Naive B cell (primary cell): Measurements from ENCODE around the gene MID2. TPM values are rescaled to one million over a fixed set of nuclear protein-coding genes. Genes with fewer than 3 reads are reported as not detected.
"Not testable (repeated sequence)": the region's sequence is repeated elsewhere in the genome, so short reads cannot be mapped to it uniquely, and the experiment has no call there.

Experiments
- ATAC-seq, 2 donors: fragments of 150-1000 bp; cut with Tn5 transposase; 2 replicates each; pipeline ENCODE4 v1.10.0; 2021; ENCODE audit warnings: low read depth in 2 of 2, mild to moderate bottlenecking in 2 of 2, moderate library complexity in 2 of 2
- DNase-seq: peaks from one replicate; pipeline ENCODE4 v3.0.0; 2022
- H3K27ac Mint-ChIP-seq, 6 donors: one replicate each; pipeline ENCODE4 v1.8.0; 2020 to 2022; ENCODE audit warnings: mild to moderate bottlenecking in 6 of 6, mixed read lengths in 6 of 6, moderate library complexity in 5 of 6, inconsistent platforms in 2 of 6
- H3K27me3 Mint-ChIP-seq, 3 donors: one replicate each; pipeline ENCODE4 v1.8.0; 2021 to 2022; ENCODE audit warnings: mixed read lengths in 3 of 3, mild to moderate bottlenecking in 1 of 3
- H3K36me3 Mint-ChIP-seq, 2 donors: one replicate each; pipeline ENCODE4 v1.8.0; 2020 to 2022; ENCODE audit warnings: mixed read lengths in 2 of 2, inconsistent platforms in 1 of 2, mild to moderate bottlenecking in 1 of 2
- H3K4me1 Mint-ChIP-seq, 3 donors: one replicate each; pipeline ENCODE4 v1.8.0; 2020 to 2022; ENCODE audit warnings: mixed read lengths in 3 of 3, inconsistent platforms in 1 of 3, mild to moderate bottlenecking in 1 of 3, moderate library complexity in 1 of 3
- H3K4me3 Mint-ChIP-seq, 8 donors: one replicate each; pipeline ENCODE4 v1.8.0; 2020 to 2022; ENCODE audit warnings: mild to moderate bottlenecking in 8 of 8, mixed read lengths in 8 of 8, moderate library complexity in 8 of 8, inconsistent platforms in 2 of 8
- H3K9me3 Mint-ChIP-seq, 7 donors: one replicate each; pipeline ENCODE4 v1.8.0; 2020 to 2022; ENCODE audit warnings: mixed read lengths in 7 of 7, mild to moderate bottlenecking in 5 of 7, inconsistent platforms in 2 of 7, moderate library complexity in 1 of 7
- polyA plus RNA-seq, 6 donors: library from polyadenylated mRNA; unstranded; fragments of 300-500 nt; fragmentation: Illumina TruSeq; gene quantifications; one replicate each; pipeline ENCODE4 v1.2.3, GENCODE V29; 2021; ENCODE audit warnings: low read depth in 6 of 6

The MID2 gene
- polyA plus RNA-seq, 6 donors from 2014 or later, result 0.31 to 1.7 (median 0.70) TPM; not detected in 1

GRCh38 chrX:107849747-107850421 is 24.2 kb downstream of the MID2 start:
- ATAC-seq (no peak), DNase-seq (no peak)
- Mint-ChIP-seq H3K4me3 (no peak overlapping the region), H3K27ac (no peak overlapping the region), H3K4me1 (no peaks in the 10 kb centered on the region), H3K36me3 (no peaks in the 10 kb centered on the region), H3K9me3 (peaks cover 0 to 5% (median 0%) of the 10 kb centered on the region in 7 donors), H3K27me3 (peaks cover 8 to 18% (median 10%) of the 10 kb centered on the region in 3 donors)

GRCh38 chrX:107850422-107850765 is 24.7 kb downstream of the MID2 start:
- Mint-ChIP-seq H3K27ac (no peak overlapping the region), H3K36me3 (no peaks in the 10 kb centered on the region), H3K27me3 (peaks cover 8 to 18% (median 10%) of the 10 kb centered on the region in 3 donors), H3K4me1 (no peaks in the 10 kb centered on the region), H3K9me3 (peaks cover 0 to 5% (median 0%) of the 10 kb centered on the region in 7 donors), H3K4me3 (no peak overlapping the region)
- ATAC-seq, result no peak
- DNase-seq, result no peak

- peaks cover 0 to 5% (median 0%) of the 10 kb centered on the region in 7 donors for H3K9me3 Mint-ChIP-seq
- H3K27ac Mint-ChIP-seq, result no peak overlapping the region
- DNase-seq (no peak), ATAC-seq (no peak)
- H3K36me3 Mint-ChIP-seq, result no peaks in the 10 kb centered on the region
- H3K4me3 Mint-ChIP-seq, result no peak overlapping the region
- no peaks in the 10 kb centered on the region for H3K4me1 Mint-ChIP-seq
- peaks cover 8 to 18% (median 10%) of the 10 kb centered on the region in 3 donors for H3K27me3 Mint-ChIP-seq
Measured at GRCh38 chrX:107851215-107851614, 25.5 kb downstream of the MID2 start.

GRCh38 chrX:107851665-107852064 is 26.0 kb downstream of the MID2 start:
- H3K4me3 Mint-ChIP-seq, ATAC-seq: not testable (repeated sequence)

GRCh38 chrX:107856289-107856688 is 30.6 kb downstream of the MID2 start:
- Mint-ChIP-seq H3K27ac (no peak overlapping the region), H3K36me3 (peaks cover 0 to 4% of the 10 kb centered on the region in 2 donors), H3K4me3 (no peak overlapping the region), H3K9me3 (peaks cover 0 to 3% (median 0%) of the 10 kb centered on the region in 7 donors), H3K4me1 (no peaks in the 10 kb centered on the region), H3K27me3 (peaks cover 10 to 23% (median 16%) of the 10 kb centered on the region in 3 donors)
- DNase-seq (no peak), ATAC-seq (no peak)

More at GRCh38 chrX:107851665-107852064, 26.0 kb downstream of the MID2 start:
- not testable (repeated sequence) for H3K36me3 Mint-ChIP-seq, H3K4me1 Mint-ChIP-seq, DNase-seq, H3K9me3 Mint-ChIP-seq, H3K27ac Mint-ChIP-seq
- peaks cover 8 to 18% (median 10%) of the 10 kb centered on the region in 3 donors for H3K27me3 Mint-ChIP-seq

- DNase-seq, H3K4me3 Mint-ChIP-seq, H3K36me3 Mint-ChIP-seq, H3K27ac Mint-ChIP-seq, H3K4me1 Mint-ChIP-seq, H3K9me3 Mint-ChIP-seq, ATAC-seq: not testable (repeated sequence)
- peaks cover 13 to 20% (median 16%) of the 10 kb centered on the region in 3 donors for H3K27me3 Mint-ChIP-seq
Measured at GRCh38 chrX:107857041-107857440, 31.4 kb downstream of the MID2 start.

DNA sequence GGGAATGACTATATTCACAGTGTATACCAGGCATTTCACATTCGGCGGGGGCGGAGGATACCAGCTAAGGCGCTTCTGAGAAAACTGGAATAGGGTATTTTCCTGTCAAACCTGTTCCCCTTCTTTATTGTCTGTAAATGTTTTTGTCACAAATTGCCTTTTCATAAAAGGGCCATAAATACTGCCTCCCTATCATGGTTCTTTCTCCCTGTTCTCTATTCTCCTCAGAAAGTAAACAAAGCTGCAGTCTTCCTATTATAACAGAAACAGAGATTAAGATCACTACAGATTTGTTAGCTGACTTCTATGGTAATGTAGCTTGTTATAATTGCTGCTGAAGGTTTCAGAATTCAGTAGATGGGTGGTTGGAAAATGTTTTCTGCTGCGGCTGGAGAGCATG is 32.2 kb downstream of the MID2 start:
- Mint-ChIP-seq H3K27ac (no peak overlapping the region), H3K4me3 (no peak overlapping the region)

GRCh38 chrX:107861056-107861455 is 35.4 kb downstream of the MID2 start:
- Mint-ChIP-seq H3K9me3 (peaks cover 0 to 2% (median 0%) of the 10 kb centered on the region in 7 donors), H3K27me3 (peaks cover 12 to 14% (median 13%) of the 10 kb centered on the region in 3 donors), H3K36me3 (peaks cover 0 to 4% of the 10 kb centered on the region in 2 donors), H3K27ac (no peak overlapping the region), H3K4me1 (no peaks in the 10 kb centered on the region), H3K4me3 (no peak overlapping the region)
- ATAC-seq (no peak), DNase-seq (no peak)

More for the DNA sequence above, 32.2 kb downstream of the MID2 start:
- DNase-seq (no peak), ATAC-seq (no peak)
- no peaks in the 10 kb centered on the region for H3K4me1 Mint-ChIP-seq
- H3K27me3 Mint-ChIP-seq, result peaks cover 7 to 12% (median 8%) of the 10 kb centered on the region in 3 donors
- no peaks in the 10 kb centered on the region for H3K9me3 Mint-ChIP-seq
- peaks cover 0 to 4% of the 10 kb centered on the region in 2 donors for H3K36me3 Mint-ChIP-seq

DNA sequence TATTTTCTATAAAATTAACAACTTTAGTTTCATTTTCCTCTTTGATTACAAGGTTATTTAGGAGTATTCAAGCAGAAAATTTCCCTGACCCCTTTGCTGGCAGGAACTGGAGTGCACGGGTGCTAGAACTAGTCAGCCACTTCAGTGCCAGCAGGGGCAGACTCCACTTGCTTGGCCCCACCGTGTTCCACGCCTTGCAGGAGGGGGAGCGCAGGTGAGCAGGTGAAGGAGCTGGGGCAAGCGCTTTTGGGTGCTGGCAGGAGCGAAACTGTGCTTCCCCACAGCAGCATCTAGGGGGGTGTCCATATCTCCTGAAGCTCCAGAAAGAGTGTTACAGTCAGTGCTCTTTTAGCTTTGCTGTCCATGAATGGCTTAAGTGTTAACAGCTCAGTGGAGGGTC is 45.5 kb downstream of the MID2 start:
- Mint-ChIP-seq H3K9me3 (no peaks in the 10 kb centered on the region), H3K27me3 (peaks cover 0 to 17% (median 0%) of the 10 kb centered on the region in 3 donors), H3K4me3 (peak overlapping the region in 1 of 8 donors; percentile 75), H3K36me3 (no peaks in the 10 kb centered on the region), H3K27ac (no peak overlapping the region), H3K4me1 (no peaks in the 10 kb centered on the region)
- ATAC-seq, result no peak
- no peak for DNase-seq

DNA sequence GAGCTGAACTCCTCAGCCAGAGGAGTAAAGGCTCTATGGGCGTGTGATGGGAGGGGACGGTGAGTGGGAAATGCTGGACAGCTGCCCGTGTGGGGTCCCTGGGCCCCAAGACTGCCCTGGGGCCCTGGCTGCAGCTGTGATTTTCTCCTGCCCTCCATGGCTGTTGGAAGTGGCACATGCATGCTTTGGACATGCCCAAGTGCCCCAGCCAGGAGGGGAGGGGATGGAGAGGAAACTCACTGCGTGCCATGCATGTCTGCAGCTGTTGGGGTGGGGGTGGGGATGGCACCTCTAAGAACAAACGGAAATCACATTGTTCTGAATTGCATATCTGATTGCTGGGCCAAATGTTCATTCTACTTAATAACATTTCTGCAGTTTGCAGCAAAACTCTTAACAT is 52.4 kb downstream of the MID2 start:
- peak overlapping the region in 1 of 6 donors; percentile 64 for H3K27ac Mint-ChIP-seq

GRCh38 chrX:107880054-107880610 is 54.5 kb downstream of the MID2 start:
- Mint-ChIP-seq H3K4me3 (no peak overlapping the region), H3K27ac (no peak overlapping the region), H3K4me1 (no peaks in the 10 kb centered on the region), H3K36me3 (no peaks in the 10 kb centered on the region), H3K9me3 (peaks cover 0 to 6% (median 2%) of the 10 kb centered on the region in 7 donors), H3K27me3 (peaks cover 0 to 11% (median 5%) of the 10 kb centered on the region in 3 donors)
- DNase-seq, result no peak
- ATAC-seq, result no peak

More for the DNA sequence above, 52.4 kb downstream of the MID2 start:
- H3K36me3 Mint-ChIP-seq, result no peaks in the 10 kb centered on the region
- no peaks in the 10 kb centered on the region for H3K4me1 Mint-ChIP-seq
- H3K27me3 Mint-ChIP-seq, result peaks cover 0 to 11% (median 5%) of the 10 kb centered on the region in 3 donors
- DNase-seq (no peak), ATAC-seq (no peak)
- peaks cover 0 to 4% (median 0%) of the 10 kb centered on the region in 7 donors for H3K9me3 Mint-ChIP-seq
- no peak overlapping the region for H3K4me3 Mint-ChIP-seq

DNA sequence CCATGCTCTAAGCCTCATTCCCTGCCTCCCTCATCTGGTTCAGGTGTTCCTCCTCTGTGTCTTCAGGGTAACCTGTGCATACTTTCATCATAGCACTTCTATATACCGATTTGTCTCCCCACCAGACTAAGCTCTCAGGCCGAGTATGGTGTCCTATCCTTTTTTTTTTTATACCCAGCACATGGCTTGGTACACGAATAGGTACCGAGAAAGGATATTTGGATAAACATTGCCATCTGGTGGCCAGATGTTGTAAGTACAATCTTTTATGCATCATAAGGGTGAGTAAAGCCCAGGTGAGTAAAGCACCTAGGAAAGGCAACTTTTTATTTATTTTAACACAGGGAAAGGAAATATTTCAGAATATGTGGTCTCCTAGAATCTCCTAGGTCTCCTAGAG is 68.4 kb downstream of the MID2 start:
- DNase-seq (peak; percentile 32), ATAC-seq (peak in 1 of 2 donors; percentile 43)
- H3K4me1 Mint-ChIP-seq, result no peaks in the 10 kb centered on the region
- no peak overlapping the region for H3K27ac Mint-ChIP-seq
- peaks cover 0 to 7% of the 10 kb centered on the region in 2 donors for H3K36me3 Mint-ChIP-seq
- peaks cover 11 to 23% (median 22%) of the 10 kb centered on the region in 3 donors for H3K27me3 Mint-ChIP-seq
- no peak overlapping the region for H3K4me3 Mint-ChIP-seq
- H3K9me3 Mint-ChIP-seq, result peaks cover 2 to 8% (median 4%) of the 10 kb centered on the region in 7 donors

GRCh38 chrX:107902721-107903120 is 77.1 kb downstream of the MID2 start:
- H3K27me3 Mint-ChIP-seq, result peaks cover 0 to 30% (median 14%) of the 10 kb centered on the region in 3 donors
- peaks cover 0 to 6% of the 10 kb centered on the region in 2 donors for H3K36me3 Mint-ChIP-seq
- ATAC-seq (no peak), DNase-seq (no peak)
- H3K27ac Mint-ChIP-seq, result no peak overlapping the region
- H3K4me1 Mint-ChIP-seq, result no peaks in the 10 kb centered on the region
- H3K9me3 Mint-ChIP-seq, result peaks cover 0 to 1% (median 0%) of the 10 kb centered on the region in 7 donors
- H3K4me3 Mint-ChIP-seq, result no peak overlapping the region

DNA sequence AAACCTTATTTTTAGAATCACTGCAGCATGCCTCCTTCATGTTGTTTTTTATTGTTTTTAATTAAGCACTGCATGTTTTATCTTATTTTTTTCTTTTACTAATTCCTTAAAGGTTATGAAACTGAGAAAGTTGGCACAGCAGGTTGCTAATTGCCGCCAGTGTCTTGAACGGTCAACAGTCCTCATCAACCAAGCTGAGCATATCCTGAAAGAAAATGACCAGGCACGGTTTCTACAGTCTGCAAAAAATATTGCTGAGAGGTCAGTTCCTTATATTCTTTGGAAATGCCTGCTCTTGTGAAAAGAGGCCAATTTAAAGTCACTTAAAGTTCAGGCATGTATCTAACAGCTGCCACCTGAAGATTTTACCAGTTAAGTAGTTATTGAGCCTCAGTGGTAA is 79.7 kb downstream of the MID2 start:
- Mint-ChIP-seq H3K27ac (no peak overlapping the region), H3K4me3 (no peak overlapping the region), H3K9me3 (peaks cover 0 to 1% (median 0%) of the 10 kb centered on the region in 7 donors), H3K27me3 (peaks cover 0 to 28% (median 15%) of the 10 kb centered on the region in 3 donors), H3K4me1 (no peaks in the 10 kb centered on the region), H3K36me3 (peaks cover 4 to 8% of the 10 kb centered on the region in 2 donors)
- ATAC-seq, result no peak
- DNase-seq, result no peak
